Activated CD4-positive, alpha-beta T cell treated with anti-CD3 and anti-CD28 coated beads, Interleukin-2, amount 10 ng/mL, durations not matched to agents 24 days and 14 days (primary cell): ENCODE data around the gene OR14A2. TPM values are rescaled to one million over a fixed set of nuclear protein-coding genes. Genes with fewer than 3 reads are reported as not detected.
"Not testable (repeated sequence)": the region's sequence is repeated elsewhere in the genome, so short reads cannot be mapped to it uniquely, and the experiment has no call there.

Experiments used
- DNase-seq: peaks from one replicate; pipeline ENCODE4 v3.0.0; 2022
- H3K27ac Mint-ChIP-seq: one replicate; pipeline ENCODE4 v1.8.0; 2022; ENCODE audit warnings: mild to moderate bottlenecking, mixed read lengths
- H3K27me3 Mint-ChIP-seq: one replicate; pipeline ENCODE4 v1.8.0; 2022; ENCODE audit warnings: mixed read lengths
- H3K36me3 Mint-ChIP-seq: one replicate; pipeline ENCODE4 v1.8.0; 2022; ENCODE audit warnings: low read depth, mild to moderate bottlenecking, mixed read lengths
- H3K4me1 Mint-ChIP-seq: one replicate; pipeline ENCODE4 v1.8.0; 2021; ENCODE audit warnings: mixed read lengths
- H3K4me3 Mint-ChIP-seq: one replicate; pipeline ENCODE4 v1.8.0; 2022; ENCODE audit warnings: mild to moderate bottlenecking, moderate library complexity, mixed read lengths
- H3K9me3 Mint-ChIP-seq: one replicate; pipeline ENCODE4 v1.8.0; 2021; ENCODE audit warnings: mixed read lengths
- intact Hi-C: fragments of 100-400 bp; cut with micrococcal nuclease; formaldehyde crosslinking; loops from one replicate; pipeline ENCODE4 v1.15.1; 2023
- total RNA-seq: library from RNA; stranded (reverse); gene quantifications from 2 replicates; pipeline ENCODE4 v1.2.3, GENCODE V29; 2022

The OR14A2 gene
- total RNA-seq = not detected in 2 replicates

GRCh38 chr1:247748041-247748440 lies at the start of gene OR14A2:
TSS of gene OR14A2 (minus strand) at chr1:247748141.
- intact Hi-C loops = no loop called here
- Mint-ChIP-seq H3K36me3 (no peaks in the 10 kb centered on the region), H3K27ac (no peak within 1 kb of the TSS), H3K9me3 (no peaks in the 10 kb centered on the region), H3K4me3 (no peak within 1 kb of the TSS), H3K27me3 (no peaks in the 10 kb centered on the region), H3K4me1 (no peaks in the 10 kb centered on the region)
- no peak for DNase-seq

- Mint-ChIP-seq H3K36me3 (no peaks in the 10 kb centered on the region), H3K4me3 (no peak overlapping the region), H3K9me3 (no peaks in the 10 kb centered on the region), H3K27ac (no peak overlapping the region), H3K27me3 (no peaks in the 10 kb centered on the region), H3K4me1 (no peaks in the 10 kb centered on the region)
- no peak for DNase-seq
- intact Hi-C loops = no loop called here
Observed at GRCh38 chr1:247797518-247797917, 49.6 kb upstream of the OR14A2 start.

GRCh38 chr1:247769603-247770002 lies 21.7 kb upstream of the OR14A2 start:
- H3K4me1 Mint-ChIP-seq = no peaks in the 10 kb centered on the region
- H3K9me3 Mint-ChIP-seq = no peaks in the 10 kb centered on the region
- H3K27me3 Mint-ChIP-seq = no peaks in the 10 kb centered on the region

GRCh38 chr1:247760456-247760855 lies 12.5 kb upstream of the OR14A2 start, which contains the start of gene OR1C1:
TSS of gene OR1C1 (minus strand) at chr1:247760556. CDS start at chr1:247758406, 2,150 bp downstream.
- Mint-ChIP-seq H3K9me3 (no peaks in the 10 kb centered on the region), H3K27me3 (no peaks in the 10 kb centered on the region), H3K4me1 (no peaks in the 10 kb centered on the region), H3K4me3 (no peak within 1 kb of the TSS), H3K27ac (no peak within 1 kb of the TSS), H3K36me3 (no peaks in the 10 kb centered on the region)
- no peak for DNase-seq
- intact Hi-C loops = no loop called here

More at GRCh38 chr1:247769603-247770002, 21.7 kb upstream of the OR14A2 start:
- Mint-ChIP-seq H3K27ac (no peak overlapping the region), H3K36me3 (no peaks in the 10 kb centered on the region), H3K4me3 (no peak overlapping the region)
- intact Hi-C loops = no loop called here
- DNase-seq = no peak

GRCh38 chr1:247754311-247754710 lies 6.4 kb upstream of the OR14A2 start:
- DNase-seq, H3K9me3 Mint-ChIP-seq, H3K27me3 Mint-ChIP-seq, H3K4me1 Mint-ChIP-seq, H3K36me3 Mint-ChIP-seq, H3K4me3 Mint-ChIP-seq, intact Hi-C loops, H3K27ac Mint-ChIP-seq: not testable (repeated sequence)

- H3K36me3 Mint-ChIP-seq = no peaks in the 10 kb centered on the region
- no peak for DNase-seq
- H3K9me3 Mint-ChIP-seq = no peaks in the 10 kb centered on the region
- no peak overlapping the region for H3K27ac Mint-ChIP-seq
- no peaks in the 10 kb centered on the region for H3K27me3 Mint-ChIP-seq
- H3K4me3 Mint-ChIP-seq = no peak overlapping the region
- intact Hi-C loops = no loop called here
- H3K4me1 Mint-ChIP-seq = no peaks in the 10 kb centered on the region
Observed at GRCh38 chr1:247749870-247750269, 1.9 kb upstream of the OR14A2 start.

GRCh38 chr1:247747616-247748015 lies 325 bp downstream of the OR14A2 start:
- Mint-ChIP-seq H3K36me3 (no peaks in the 10 kb centered on the region), H3K9me3 (no peaks in the 10 kb centered on the region), H3K4me1 (no peaks in the 10 kb centered on the region), H3K27me3 (no peaks in the 10 kb centered on the region), H3K27ac (no peak overlapping the region), H3K4me3 (no peak overlapping the region)
- intact Hi-C loops = no loop called here
- no peak for DNase-seq

- Mint-ChIP-seq H3K9me3 (no peaks in the 10 kb centered on the region), H3K4me3 (no peak overlapping the region), H3K27me3 (no peaks in the 10 kb centered on the region), H3K4me1 (no peaks in the 10 kb centered on the region), H3K36me3 (no peaks in the 10 kb centered on the region), H3K27ac (no peak overlapping the region)
- intact Hi-C loops = no loop called here
- no peak for DNase-seq
Observed at GRCh38 chr1:247746391-247746935, 1.5 kb downstream of the OR14A2 start.

- intact Hi-C loops, DNase-seq, H3K9me3 Mint-ChIP-seq, H3K4me1 Mint-ChIP-seq, H3K36me3 Mint-ChIP-seq, H3K4me3 Mint-ChIP-seq, H3K27me3 Mint-ChIP-seq, H3K27ac Mint-ChIP-seq: not testable (repeated sequence)
Observed at GRCh38 chr1:247742215-247742760, 5.7 kb downstream of the OR14A2 start.

GRCh38 chr1:247741756-247742155 lies 6.2 kb downstream of the OR14A2 start:
- intact Hi-C loops = no loop called here
- Mint-ChIP-seq H3K9me3 (no peaks in the 10 kb centered on the region), H3K27ac (no peak overlapping the region), H3K27me3 (no peaks in the 10 kb centered on the region), H3K36me3 (no peaks in the 10 kb centered on the region), H3K4me3 (no peak overlapping the region), H3K4me1 (no peaks in the 10 kb centered on the region)
- DNase-seq = no peak

GRCh38 chr1:247740721-247741120 lies 7.2 kb downstream of the OR14A2 start:
- Mint-ChIP-seq H3K9me3 (no peaks in the 10 kb centered on the region), H3K4me1 (no peaks in the 10 kb centered on the region), H3K27me3 (no peaks in the 10 kb centered on the region), H3K27ac (no peak overlapping the region), H3K36me3 (no peaks in the 10 kb centered on the region), H3K4me3 (no peak overlapping the region)
- intact Hi-C loops = no loop called here
- no peak for DNase-seq

- DNase-seq = no peak
- no peaks in the 10 kb centered on the region for H3K9me3 Mint-ChIP-seq
- intact Hi-C loops = no loop called here
- H3K27ac Mint-ChIP-seq = no peak within 1 kb of the TSS
- H3K4me1 Mint-ChIP-seq = no peaks in the 10 kb centered on the region
- no peaks in the 10 kb centered on the region for H3K36me3 Mint-ChIP-seq
- H3K27me3 Mint-ChIP-seq = no peaks in the 10 kb centered on the region
- no peak within 1 kb of the TSS for H3K4me3 Mint-ChIP-seq
Observed at GRCh38 chr1:247738315-247738714, 9.6 kb downstream of the OR14A2 start, which contains the start of gene OR14K1. TSS of gene OR14K1 (plus strand) at chr1:247738615. CDS start at chr1:247738615, 0 bp downstream.

GRCh38 chr1:247721222-247721621 lies 26.7 kb downstream of the OR14A2 start:
- no peaks in the 10 kb centered on the region for H3K4me1 Mint-ChIP-seq
- H3K27me3 Mint-ChIP-seq = no peaks in the 10 kb centered on the region
- DNase-seq = no peak
- no peak overlapping the region for H3K27ac Mint-ChIP-seq
- intact Hi-C loops = no loop called here
- H3K9me3 Mint-ChIP-seq = peaks cover 4% of the 10 kb centered on the region
- H3K4me3 Mint-ChIP-seq = no peak overlapping the region
- H3K36me3 Mint-ChIP-seq = no peaks in the 10 kb centered on the region

- DNase-seq = no peak
- H3K4me1 Mint-ChIP-seq = no peaks in the 10 kb centered on the region
- no peaks in the 10 kb centered on the region for H3K36me3 Mint-ChIP-seq
- no peak within 1 kb of the TSS for H3K27ac Mint-ChIP-seq
- no peaks in the 10 kb centered on the region for H3K27me3 Mint-ChIP-seq
- no peaks in the 10 kb centered on the region for H3K9me3 Mint-ChIP-seq
- H3K4me3 Mint-ChIP-seq = no peak within 1 kb of the TSS
- intact Hi-C loops = no loop called here
Observed at GRCh38 chr1:247716546-247716945, 31.4 kb downstream of the OR14A2 start, which contains the start of gene OR6F1. TSS of gene OR6F1 (minus strand) at chr1:247716646. CDS start at chr1:247712755, 3,891 bp downstream.

GRCh38 chr1:247713753-247714152 lies 34.2 kb downstream of the OR14A2 start:
- Mint-ChIP-seq H3K9me3 (no peaks in the 10 kb centered on the region), H3K36me3 (no peaks in the 10 kb centered on the region), H3K27ac (no peak overlapping the region), H3K27me3 (no peaks in the 10 kb centered on the region), H3K4me3 (no peak overlapping the region), H3K4me1 (no peaks in the 10 kb centered on the region)
- intact Hi-C loops = no loop called here
- DNase-seq = no peak
